Inferior parietal cortex (tissue), 1 donor: ENCODE data around the gene PIGN.

Experiments
- DNase-seq: peaks from one replicate; pipeline ENCODE4 v3.0.0-alpha.2; 2016; ENCODE audit errors: extremely low spot score

The PIGN gene

DNA sequence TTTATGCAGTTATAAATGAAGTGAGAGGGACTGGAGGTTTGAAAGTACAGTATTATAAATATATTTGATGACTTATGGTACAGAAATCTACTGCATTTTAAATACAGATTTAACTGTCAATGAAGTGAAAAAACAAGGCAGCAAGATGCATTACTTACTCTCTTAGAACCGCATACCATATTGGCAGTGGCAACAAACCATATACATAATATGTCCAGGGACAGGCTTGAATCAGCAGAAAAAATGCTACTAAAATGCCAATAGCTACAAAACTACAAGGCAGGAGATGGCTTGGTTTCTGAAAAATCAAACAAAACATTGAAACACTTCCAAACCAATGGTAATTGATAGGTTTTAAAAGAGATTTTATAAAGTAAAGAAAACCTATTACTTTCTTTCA lies 77.2 kb downstream of the PIGN start:
- no peak for DNase-seq

DNA sequence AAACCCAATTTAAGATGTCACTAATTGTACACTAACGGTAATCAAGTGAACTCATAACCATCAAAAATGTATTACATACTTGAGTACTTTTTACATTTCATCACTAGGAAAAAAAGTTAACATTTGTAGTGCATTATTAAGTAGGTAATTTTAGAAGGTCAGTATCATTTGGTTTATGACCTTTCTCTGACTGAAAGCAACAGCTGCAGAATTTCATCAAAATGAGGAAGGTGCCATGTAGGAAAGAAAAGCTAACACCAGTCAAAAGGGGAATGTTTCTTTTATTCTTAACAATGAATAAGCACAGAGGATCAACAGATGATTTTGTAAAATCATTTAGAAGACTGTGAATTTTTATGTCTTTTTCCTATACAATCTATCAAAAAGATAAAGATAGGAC lies 79.0 kb downstream of the PIGN start:
- DNase-seq: no peak

DNA sequence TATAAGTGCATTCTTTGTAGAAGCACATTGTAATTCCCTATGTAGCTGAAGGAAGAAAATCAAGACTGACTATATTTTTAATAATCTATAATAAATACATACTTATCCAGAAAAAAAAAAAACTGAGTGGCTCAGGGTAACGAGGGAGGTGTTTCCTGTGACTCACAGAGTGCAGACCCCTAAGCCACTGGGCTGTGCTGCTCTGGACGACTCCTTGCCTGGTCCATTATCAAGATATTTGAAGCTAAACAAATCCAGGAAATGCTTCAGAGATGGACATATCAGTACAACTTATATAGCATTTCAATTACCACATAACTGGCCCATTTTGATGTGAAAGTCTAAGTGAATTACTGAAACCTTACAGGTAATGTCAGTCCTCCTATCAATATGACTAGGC lies 80.6 kb downstream of the PIGN start:
- no peak for DNase-seq

DNA sequence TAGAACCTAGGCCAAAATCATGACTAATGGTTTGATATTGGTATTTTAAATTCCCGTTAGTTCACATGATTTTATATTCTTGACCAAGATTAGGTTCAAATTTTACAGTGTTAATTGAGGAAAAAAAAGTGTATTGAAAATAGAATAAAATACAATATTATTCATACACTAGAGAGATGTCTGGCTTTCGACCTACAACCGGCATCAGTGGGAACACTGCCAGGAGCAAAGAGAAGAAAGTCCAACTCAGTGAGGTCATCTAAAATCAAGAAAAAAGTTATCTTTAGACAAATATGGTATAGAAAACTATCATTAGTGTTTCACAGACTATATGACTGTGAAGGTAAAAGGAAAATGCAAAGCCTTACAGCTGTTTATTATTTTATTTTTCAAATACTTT lies 81.5 kb downstream of the PIGN start:
- no peak for DNase-seq

DNA sequence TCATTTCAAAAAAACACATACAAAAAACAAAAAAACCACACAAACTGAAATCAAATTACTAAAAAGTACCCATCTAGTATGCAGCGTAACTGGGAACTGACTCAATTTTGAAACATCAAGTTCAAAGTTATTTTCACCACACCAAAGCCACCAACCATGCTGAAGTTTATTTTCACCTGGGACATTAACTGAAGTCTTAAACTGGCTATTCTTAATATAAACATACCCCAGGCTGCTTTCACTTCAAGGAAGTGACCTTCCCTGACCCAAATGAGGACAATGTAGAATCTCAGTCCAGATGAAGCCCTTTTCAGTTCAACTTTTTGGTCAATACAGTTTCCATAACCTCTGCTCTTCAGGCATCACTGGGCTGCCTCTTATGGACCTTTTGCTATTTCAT lies 84.6 kb downstream of the PIGN start:
- DNase-seq: no peak

DNA sequence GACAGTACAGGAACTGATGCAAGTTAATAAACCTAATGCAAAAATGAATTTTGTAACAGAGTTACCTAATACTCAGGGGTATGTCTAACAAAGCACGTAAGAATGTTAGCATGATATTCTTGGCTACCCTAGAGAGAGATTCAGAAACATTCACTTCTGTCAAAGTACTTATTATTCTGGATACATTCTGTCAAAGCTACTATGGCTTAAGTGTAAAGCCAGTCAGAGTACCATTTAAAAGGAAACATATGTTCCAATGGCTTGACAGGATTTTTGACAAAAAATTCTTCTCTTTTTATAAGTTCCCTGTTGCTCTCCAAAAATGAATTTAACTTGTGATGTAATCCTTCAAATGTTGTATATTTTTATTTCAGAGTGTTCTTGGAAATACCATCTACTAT lies 85.5 kb downstream of the PIGN start:
- peak; percentile 5 for DNase-seq

DNA sequence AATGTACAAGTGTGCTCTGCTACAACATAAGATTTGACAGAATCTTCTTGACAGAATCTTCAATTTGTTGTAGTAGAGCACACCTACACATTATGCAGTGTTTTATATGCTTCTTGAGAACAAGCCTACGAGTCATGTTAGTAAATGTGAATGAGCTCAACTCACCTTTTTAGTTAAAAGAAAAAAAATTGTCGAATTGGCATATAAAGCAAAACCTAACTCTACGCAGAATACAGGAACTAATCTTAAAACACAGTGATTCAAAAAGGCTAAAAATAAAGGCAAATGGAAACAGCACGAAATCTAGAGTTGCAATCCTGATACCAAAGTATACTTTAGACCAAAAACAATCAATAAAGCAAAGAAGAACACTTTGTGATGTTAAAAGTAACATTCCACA lies 87.9 kb downstream of the PIGN start:
- no peak for DNase-seq

DNA sequence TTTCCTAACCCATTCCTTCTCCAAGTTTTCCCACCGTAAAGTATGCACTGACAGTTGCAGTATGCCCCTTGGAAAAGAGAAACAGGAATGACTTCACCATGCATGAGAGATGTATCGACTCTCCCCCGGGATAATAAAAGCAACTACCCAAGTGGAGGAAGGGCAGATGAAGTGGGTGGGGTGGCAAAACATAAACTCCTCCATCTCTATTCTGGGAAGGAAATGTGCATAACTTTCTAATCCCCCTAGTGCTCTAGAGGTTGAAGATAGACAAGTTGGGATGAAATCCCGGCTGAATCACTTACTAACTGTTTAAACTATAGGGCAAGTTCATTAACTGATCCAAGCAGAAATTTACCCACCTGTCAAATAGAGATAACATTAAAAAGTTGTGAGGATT lies 89.2 kb downstream of the PIGN start:
- DNase-seq: no peak

DNA sequence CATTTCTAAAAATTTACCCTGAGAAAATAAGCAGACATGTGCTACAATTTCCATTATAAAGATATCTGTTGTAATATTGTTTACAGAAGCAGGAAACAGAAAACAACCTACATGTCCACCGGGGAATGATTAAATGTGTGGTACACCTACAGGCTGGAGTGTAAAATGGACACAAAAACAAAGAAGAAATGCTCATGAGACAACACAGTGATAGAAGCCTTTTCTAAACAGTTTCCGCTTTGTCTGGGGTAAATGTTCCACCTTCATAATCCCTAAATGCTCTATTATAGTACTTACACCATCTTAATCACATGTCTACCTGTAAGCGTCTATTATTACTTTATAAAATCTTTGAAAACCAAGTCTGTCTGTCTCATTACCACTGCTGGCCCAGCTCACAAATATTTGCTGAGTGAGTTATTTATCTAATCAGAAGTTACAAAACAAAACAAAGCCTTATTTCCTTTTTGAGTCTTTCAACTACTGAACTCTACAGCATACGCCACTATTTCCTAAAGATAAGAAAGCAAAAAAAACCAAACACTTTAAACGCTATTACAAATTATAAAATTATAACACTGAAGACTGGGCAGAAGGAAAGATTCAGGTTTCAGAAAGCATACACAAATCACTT lies 95.3 kb downstream of the PIGN start:
- no peak for DNase-seq

DNA sequence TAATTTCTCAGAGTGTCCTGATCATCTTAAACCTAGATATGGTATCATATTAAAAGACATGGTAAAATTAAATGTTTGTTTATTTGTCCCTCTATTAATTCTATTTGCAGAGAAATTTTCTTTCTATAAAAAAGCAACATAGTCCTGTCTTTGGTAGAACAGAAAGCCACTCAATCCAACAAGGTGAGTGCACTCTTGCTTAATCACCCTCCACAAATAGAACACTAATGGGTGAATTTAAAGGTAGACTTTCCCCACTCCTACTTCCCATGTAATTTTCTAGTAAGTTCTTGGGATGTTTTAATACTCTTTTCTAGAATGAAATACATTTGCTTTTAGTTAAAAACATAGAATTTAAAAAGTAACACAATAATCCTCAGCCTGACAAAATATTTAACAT lies 97.7 kb downstream of the PIGN start:
- no peak for DNase-seq

DNA sequence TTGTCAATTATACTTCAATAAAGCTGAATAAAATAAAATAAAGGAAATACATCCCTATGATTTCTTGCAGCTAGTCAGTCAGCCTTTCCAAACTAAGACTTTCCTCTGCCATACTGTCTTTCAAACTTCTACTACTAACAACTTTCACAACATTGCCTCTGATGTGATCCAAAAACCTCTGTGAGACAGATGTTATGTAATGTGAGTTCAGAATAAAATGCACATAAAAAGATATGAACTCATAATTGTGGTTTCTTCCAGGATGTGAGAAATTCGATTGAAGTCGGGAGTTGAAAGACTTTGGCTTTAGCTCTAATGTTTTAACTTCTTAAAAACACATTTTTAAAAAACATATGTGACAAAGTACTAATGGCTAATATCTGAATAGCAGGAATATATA lies 98.7 kb downstream of the PIGN start:
- DNase-seq: no peak

DNA sequence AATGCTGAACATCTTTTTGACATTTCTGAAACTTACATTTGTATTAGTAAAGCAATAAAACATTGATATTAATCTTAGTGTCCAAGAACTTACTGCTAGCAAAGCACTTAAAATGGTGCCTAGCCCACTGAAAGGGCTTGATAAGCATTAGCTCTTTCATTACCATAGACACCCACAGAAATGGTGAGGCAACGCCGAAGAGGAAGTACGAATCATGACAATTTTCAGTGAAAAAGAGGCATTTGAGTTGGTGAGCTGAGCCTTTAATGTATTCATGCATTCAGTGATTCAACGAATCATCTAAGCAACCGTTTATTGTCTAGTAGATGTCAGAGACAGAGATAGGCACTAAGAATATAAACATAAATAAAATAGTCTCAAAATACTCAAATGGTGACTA lies 101.1 kb downstream of the PIGN start:
- DNase-seq: no peak

DNA sequence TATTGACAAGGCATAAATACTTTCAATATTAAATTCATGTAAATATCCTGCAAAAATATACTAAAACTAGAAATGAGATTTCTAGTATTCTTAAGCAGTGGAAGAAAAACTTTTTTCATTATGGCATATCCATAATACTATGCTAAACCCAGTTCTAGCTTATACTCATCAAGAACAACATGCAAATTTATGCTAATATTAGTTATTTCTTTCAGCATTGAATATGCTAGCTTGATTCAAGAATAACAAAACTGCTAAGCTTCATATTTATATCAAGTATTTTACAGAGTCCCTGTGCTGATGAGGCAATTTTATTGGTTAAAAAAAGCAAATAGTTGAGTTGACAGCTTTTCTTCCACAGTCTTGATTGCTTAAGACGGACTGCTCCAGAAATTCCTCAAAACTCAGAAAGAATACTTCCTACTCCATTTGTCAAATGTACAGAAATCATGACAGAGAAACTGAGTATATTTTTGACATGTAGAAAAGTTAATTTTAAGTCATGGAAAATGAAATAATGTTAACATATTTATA lies 105.0 kb downstream of the PIGN start:
- DNase-seq: no peak

DNA sequence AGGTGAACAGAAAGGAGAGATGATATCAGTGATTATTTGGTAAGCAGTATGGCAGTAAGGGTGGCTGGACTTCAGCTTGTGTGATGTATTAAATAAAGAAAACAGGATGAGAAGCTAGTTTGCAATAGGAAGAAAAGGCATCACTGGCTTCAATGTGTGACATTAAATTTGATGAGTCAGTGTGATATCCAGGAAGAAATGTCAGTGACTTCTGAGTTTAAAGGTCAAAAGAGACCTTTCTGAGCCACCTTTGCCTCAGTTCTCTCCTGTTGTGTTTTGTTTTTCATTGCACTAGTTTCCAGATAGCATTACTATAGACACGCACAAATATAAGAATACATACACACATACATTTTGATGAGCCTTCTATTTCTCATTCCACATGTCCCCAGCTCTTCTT lies 105.6 kb downstream of the PIGN start:
- DNase-seq: no peak

DNA sequence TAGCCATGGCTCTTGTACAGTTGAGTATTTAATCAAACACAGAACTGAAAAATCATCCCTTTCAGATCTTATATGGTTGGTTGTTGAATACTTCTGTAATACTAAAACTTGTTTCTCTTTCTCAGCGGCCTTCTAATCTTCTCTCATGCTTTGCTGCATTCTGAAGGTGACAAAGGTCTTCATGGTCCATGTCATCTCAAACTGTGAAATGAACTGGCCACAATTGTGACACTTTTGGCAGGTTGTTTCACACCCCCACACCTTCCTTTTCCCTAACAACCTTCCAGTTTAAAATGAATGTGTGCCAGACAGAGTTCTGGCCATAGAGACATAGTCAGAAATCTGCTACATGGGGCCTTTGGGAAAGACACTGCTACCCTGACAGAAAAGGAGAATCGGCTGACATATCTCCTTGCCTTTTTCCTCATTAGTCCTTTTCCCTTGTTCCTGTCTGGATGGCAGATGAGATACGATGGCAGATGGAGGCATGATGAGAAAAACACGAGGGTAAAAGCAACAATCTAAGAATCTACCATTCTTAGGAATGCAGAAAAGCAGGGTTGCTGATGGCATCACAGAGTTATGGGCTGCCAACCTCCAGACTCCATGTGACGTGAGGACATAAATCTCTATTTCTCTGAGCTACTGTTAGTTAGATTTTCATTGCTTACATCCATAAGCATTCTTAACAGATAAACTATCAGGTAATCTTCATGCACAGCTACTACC lies 106.5 kb downstream of the PIGN start:
- DNase-seq: no peak

DNA sequence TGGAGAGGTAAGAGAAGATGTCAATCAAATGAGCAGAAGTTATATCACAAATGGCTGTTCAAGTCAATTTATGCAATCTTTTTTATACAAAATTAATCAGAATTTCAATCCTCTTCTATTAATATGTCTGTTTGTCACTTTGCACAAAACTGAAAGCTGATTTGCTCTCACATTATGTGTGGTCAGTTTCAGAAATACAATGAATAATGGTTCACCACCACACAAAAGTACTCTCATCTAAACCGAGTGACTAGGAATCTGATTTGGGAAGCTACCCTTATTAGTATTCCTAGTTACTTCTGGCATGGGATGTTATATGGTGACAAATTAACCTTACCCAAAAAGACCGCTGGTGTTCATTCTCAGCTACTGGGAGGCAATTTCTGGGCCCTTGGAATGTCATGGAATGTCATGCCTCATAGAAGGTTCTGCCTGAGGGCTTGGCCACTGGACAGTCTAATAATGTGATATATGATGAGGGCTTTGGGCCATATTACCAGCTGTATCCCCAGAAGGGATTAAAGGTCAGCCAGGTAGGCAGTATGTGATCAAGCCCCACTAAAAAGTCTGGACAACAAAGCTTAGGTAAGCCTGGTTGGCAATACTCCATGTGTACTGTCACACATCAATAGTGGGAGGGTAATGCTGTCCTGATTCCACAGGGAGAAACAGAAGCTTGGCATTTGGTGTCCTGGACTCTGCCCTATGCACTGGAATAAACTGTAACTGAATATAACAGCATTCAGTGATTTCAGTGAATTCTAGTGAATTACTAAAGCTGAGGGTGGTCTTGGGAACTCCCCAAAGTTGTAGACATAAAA lies 113.2 kb downstream of the PIGN start:
- DNase-seq: no peak

DNA sequence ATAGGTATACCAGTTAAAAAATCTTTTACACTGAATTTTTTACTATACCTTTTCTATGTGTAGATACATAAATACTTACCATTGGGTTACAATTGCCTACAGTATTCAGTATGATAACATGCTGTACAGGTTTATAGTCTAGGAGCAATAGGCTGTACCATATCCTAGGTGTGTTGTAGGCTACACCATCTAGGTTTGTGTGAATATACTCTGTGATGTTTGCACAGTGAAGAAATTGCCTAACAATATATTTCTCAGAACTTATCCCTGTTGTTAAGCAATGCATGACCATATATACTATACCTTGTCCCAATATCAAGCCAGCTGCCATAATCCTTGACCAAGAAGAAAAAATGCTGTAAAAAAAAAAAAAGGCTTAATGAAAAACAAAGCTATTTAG lies 114.5 kb downstream of the PIGN start:
- DNase-seq: no peak

DNA sequence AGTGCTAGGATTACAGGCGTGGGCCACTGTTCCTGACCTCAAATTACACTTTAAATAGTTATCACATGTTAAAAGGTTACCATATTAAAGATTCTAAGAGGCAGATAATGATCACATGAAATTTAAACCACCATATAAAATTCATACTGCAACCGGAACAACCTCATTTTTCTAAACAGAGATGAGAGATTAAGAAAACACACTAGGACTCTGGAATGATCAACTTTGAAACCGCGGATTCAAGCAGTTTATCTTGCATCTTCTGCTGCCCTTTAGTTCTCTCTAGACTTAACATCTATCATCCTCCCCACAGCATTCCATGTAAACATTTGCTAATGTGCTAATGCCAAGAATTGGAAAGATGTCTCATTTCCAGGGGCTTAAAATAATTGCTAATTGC lies 115.8 kb downstream of the PIGN start:
- DNase-seq: no peak

DNA sequence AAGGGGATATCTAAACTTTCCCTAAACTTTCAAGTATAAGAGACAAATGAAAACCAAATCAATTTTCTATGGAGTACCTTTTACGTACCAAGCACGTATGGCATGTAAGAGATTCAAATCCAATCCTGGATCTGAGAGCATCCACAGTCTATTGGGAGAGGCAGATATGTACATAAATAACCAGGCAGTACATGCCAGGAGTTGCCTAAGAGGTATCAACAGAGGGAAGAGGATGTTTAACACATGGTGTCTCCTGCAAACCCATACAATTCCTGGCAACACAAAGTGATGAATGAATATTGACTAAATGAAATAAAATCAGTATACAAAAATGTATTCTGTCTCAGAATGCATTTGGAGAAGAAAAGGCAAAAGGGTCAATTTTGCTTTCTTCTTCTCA lies 116.6 kb downstream of the PIGN start:
- DNase-seq: no peak

DNA sequence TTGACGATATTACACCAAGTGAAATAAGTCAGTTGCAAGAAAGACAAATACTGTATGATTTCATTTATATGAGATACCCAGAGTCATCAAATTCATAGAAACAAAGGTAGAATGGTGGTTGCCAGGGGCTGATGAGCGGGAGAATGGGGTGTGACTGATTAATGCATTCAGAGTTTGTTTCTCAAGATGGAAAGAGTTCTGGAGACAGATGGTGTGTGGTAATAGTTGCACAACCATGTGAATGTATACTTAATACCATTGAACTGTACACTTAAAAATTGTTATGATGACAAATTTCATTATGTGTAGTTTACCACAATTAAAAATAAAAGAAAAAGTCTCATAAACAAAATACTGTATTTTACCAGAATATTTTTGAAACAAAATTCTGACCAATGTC lies 117.3 kb downstream of the PIGN start:
- no peak for DNase-seq

DNA sequence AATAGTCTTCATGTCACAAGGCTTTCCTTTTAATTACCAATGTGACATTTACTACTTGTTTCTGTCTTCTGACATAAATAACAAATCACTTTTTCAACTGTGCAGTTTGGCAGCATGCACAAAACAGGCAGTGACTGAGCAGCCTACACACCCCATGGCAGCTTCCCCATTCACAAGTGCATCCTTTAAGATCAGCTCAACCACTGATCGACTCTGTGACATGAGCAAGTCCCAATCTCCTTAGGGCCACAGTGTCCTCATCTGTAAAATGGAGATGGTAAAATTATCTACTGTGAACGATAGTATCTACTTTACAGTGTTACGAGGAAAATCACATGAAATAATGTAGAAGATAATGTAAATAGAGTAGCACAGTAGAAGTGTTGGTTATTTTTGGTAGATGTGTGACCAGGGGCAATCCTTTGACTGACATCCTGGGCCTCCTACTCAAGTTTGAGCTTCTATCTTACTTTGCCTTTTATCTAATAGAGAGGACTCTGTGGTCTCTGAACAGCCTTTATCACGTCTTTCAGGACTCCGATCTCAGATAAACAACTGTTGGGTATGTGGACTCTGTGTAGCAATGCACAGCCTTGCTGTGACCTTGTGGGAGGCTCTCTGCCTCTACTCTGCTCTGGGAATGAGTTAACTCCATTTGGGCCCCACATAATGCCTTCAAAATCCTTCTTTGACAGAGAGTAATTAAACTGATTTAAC lies 120.6 kb downstream of the PIGN start:
- no peak for DNase-seq

DNA sequence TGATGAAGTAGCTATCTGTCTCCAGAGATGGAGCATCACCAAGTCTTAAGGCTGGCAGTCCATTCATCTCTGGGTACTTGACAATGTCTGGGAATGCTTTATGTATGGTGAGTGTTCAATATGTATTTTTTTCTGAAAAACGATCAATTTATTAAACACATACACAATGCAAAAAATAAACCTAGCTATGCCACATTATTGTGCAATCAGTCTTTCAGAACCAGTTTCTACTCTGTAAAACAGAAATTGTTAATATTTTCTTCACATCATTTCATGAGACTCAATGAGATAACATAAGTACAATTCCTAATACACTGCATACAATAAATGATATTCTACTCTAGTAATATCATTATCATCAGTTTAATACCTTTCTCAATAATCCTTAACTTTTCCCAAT lies 122.5 kb downstream of the PIGN start:
- DNase-seq: no peak
